DOHH2 (cell line): ENCODE data around the gene PLSCR2.

Source experiments
- EZH2phosphoT487 ChIP-seq: fragments of 200-600 bp; sonication (generic); IDR thresholded peaks from 2 replicates; pipeline ENCODE4 v1.6.1; 2017; ENCODE audit warnings: borderline replicate concordance, mild to moderate bottlenecking, antibody characterized with exemption, low read length, moderate library complexity, mixed read lengths
- TF ChIP-seq, protein P1 (sequence below): fragments of 200-600 bp; sonication (generic); IDR thresholded peaks from one replicate; pipeline ENCODE4 v1.5.1; 2014; ENCODE audit warnings: antibody characterized with exemption, mild to moderate bottlenecking, low read depth, low read length; ENCODE audit not compliant: poor library complexity, severe bottlenecking

- TF ChIP-seq, protein P1, sequence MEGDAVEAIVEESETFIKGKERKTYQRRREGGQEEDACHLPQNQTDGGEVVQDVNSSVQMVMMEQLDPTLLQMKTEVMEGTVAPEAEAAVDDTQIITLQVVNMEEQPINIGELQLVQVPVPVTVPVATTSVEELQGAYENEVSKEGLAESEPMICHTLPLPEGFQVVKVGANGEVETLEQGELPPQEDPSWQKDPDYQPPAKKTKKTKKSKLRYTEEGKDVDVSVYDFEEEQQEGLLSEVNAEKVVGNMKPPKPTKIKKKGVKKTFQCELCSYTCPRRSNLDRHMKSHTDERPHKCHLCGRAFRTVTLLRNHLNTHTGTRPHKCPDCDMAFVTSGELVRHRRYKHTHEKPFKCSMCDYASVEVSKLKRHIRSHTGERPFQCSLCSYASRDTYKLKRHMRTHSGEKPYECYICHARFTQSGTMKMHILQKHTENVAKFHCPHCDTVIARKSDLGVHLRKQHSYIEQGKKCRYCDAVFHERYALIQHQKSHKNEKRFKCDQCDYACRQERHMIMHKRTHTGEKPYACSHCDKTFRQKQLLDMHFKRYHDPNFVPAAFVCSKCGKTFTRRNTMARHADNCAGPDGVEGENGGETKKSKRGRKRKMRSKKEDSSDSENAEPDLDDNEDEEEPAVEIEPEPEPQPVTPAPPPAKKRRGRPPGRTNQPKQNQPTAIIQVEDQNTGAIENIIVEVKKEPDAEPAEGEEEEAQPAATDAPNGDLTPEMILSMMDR = no peak
- TF ChIP-seq EZH2phosphoT487 = no peak
These were observed 84.6 kb downstream of the PLSCR2 start for GRCh38 chr3:146384786-146385185.
